Measurements from ENCODE around the gene GPR137B.

GPR137B gene

DNA sequence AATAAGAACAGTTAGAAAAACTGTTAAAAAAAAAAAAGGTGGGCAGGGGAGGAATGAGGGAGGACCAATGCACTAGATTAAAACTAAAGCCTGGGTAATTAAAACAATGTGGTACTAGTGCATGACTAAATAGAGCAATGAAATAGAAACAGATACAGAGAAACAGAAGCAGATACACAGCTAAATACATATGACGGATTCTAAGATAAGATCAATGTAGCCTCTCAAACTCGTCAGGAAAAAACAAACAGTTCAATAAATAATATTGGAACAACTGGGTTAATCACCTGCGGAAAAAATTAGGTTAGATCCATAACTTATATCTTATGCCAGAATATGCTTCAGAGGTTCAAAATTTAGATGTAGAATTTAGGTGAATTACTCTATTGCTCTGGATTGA is 71.2 kb downstream of the GPR137B start:
- no peak for DNase-seq (ENCODE audit: low read depth)
- H3K4me3 ChIP-seq (ENCODE audit: low read depth, low read length) = no peak overlapping the region
- TF ChIP-seq, protein P1, sequence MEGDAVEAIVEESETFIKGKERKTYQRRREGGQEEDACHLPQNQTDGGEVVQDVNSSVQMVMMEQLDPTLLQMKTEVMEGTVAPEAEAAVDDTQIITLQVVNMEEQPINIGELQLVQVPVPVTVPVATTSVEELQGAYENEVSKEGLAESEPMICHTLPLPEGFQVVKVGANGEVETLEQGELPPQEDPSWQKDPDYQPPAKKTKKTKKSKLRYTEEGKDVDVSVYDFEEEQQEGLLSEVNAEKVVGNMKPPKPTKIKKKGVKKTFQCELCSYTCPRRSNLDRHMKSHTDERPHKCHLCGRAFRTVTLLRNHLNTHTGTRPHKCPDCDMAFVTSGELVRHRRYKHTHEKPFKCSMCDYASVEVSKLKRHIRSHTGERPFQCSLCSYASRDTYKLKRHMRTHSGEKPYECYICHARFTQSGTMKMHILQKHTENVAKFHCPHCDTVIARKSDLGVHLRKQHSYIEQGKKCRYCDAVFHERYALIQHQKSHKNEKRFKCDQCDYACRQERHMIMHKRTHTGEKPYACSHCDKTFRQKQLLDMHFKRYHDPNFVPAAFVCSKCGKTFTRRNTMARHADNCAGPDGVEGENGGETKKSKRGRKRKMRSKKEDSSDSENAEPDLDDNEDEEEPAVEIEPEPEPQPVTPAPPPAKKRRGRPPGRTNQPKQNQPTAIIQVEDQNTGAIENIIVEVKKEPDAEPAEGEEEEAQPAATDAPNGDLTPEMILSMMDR (IDR thresholded peaks at IDR 0.05; ENCODE audit: insufficient read depth, low read depth, low read length, missing control alignments) = no peak

DNA sequence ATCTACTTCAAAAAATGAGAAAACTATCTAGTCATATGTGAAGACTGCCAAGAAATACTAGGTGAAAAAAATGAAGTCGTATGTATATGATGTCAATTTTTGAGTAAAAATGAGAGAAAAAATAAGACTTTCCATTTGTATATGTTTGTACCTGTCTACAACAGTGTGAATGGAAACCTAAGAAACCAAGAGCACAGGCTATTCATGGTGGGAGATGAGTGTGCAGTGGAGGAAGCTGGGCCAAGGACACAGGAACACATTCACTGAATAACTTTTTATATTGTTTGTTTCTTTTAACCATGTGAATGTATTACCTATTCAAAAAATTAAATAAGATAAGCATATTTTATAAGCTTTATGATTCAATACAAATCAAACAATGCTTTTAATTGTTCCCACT is 72.4 kb downstream of the GPR137B start:
- no peak overlapping the region for H3K4me3 ChIP-seq (ENCODE audit: low read depth, low read length)
- DNase-seq (ENCODE audit: low read depth) = no peak
- TF ChIP-seq, protein P1 (IDR thresholded peaks at IDR 0.05; ENCODE audit: insufficient read depth, low read depth, low read length, missing control alignments) = no peak

DNA sequence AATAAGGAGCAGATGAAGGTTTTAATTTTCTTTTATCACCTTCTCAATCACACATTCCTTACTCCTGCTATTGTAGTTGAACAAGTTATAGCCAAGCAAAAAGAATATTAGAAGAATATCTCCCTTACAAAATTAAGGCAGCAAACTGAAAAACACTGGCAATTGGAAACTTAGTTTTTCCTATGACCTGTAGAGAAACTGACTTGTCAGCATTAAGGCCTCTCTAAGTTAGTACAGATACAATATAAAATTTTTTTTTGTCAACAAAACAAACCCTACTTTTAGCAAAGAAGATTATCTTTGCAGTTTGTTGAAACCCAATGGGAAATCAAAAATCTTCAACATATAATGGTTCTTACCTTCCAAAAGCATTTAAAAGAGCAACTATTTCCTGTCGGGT is 78.1 kb downstream of the GPR137B start:
- TF ChIP-seq, protein P1 (IDR thresholded peaks at IDR 0.05; ENCODE audit: insufficient read depth, low read depth, low read length, missing control alignments) = no peak
- H3K4me3 ChIP-seq (ENCODE audit: low read depth, low read length) = no peak overlapping the region
- no peak for DNase-seq (ENCODE audit: low read depth)

DNA sequence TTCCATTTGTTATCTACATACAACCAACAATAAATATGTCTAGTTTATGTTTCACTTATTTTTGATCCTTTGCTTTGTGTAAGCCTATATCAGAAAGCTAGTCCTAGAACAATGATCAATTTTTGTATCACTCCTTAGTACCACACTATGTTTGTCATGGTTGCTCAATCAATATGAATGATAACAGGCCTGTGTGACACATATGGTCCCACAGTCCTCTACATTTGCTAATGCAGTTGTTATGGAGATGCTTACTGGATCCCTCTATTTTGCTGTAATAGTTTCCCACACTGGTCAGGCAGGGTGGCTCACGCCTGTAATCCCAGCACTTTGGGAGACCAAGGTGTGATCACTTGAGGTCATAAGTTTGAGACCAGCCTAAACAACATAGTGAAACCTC is 80.3 kb downstream of the GPR137B start:
- no peak for DNase-seq (ENCODE audit: low read depth)
- TF ChIP-seq, protein P1 (IDR thresholded peaks at IDR 0.05; ENCODE audit: insufficient read depth, low read depth, low read length, missing control alignments) = no peak
- no peak overlapping the region for H3K4me3 ChIP-seq (ENCODE audit: low read depth, low read length)

DNA sequence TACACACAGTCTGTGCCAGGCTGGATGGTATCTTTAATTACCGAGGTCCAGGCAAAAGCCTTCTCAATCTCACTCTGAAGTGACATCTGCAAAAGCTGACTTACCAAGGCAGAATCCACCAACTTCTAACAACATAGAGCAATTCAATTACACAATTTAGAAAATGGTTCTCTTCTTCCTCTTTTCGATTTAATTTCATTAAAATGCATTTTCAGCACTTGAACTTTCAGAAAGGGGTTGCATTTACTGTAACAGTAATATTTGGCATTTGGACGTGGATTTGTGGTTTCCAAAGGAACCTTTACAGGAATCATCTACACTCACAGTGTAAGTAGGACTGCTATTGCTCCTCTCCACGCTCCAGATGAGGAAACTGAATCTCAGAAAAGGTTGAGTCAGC is 86.1 kb downstream of the GPR137B start:
- H3K4me3 ChIP-seq (ENCODE audit: low read depth, low read length) = no peak overlapping the region

DNA sequence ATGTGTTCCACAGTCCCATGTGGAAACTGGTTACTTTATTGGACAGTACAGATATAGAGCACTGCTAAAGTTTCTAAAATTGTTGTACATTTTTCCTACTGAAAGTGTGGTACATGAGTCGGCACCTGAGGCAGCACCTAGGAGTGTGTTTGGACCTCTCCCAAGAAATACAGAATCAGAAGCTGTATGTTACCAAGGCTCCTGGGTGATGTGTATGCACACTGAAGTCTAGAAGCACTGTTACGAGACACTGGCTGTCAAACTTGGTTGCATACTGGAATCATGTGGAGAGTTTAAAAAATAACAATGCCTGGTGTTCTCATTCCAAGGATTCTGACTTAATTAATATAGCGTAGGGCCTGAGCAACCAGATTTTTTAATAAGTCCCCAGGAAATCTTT is 92.8 kb downstream of the GPR137B start:
- no peak overlapping the region for H3K4me3 ChIP-seq (ENCODE audit: low read depth, low read length)
- DNase-seq (ENCODE audit: low read depth) = no peak
- TF ChIP-seq, protein P1 (IDR thresholded peaks at IDR 0.05; ENCODE audit: insufficient read depth, low read depth, low read length, missing control alignments) = no peak

More for the DNA sequence above, 86.1 kb downstream of the GPR137B start:
- DNase-seq (ENCODE audit: low read depth) = no peak
- TF ChIP-seq, protein P1 (IDR thresholded peaks at IDR 0.05; ENCODE audit: insufficient read depth, low read depth, low read length, missing control alignments) = no peak

DNA sequence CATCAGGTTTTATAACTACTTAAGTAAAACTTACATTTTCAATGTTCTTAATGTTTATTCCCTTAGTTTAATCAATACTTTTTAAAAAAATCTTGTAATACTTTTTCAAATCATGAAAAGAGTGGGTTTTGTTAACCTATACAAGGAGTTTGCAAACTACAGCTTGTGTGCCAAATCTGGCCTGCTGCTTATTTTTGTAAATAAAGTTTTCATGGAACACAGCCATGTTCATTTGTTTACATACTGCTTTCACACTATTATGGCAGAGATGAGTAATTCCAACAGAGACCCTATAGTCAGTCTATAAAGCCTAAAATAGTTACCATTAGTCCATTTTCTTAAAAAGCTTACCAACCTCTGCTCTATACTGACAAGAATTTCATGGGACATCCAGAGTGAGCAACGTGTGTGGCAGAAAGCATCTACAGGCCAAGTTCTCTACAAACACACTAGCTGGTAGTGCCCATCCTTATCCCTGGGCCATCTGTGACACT is 96.8 kb downstream of the GPR137B start:
- no peak overlapping the region for H3K4me3 ChIP-seq (ENCODE audit: low read depth, low read length)
- no peak for DNase-seq (ENCODE audit: low read depth)
- TF ChIP-seq, protein P1 (IDR thresholded peaks at IDR 0.05; ENCODE audit: insufficient read depth, low read depth, low read length, missing control alignments) = no peak
